Stimulated activated CD8-positive, alpha-beta memory T cell treated with anti-CD3 and anti-CD28 coated beads, Interleukin-2, amount 100 ng/mL, for 1 hour (primary cell): ENCODE measurements around the gene SCN8A.
"Not testable (repeated sequence)": the region's sequence is repeated elsewhere in the genome, so short reads cannot be mapped to it uniquely, and the experiment has no call there.

Experiments used
- DNase-seq, 2 donors: peaks; one replicate each; pipeline ENCODE4 v3.0.0-alpha.2; 2020; ENCODE audit warnings: low read depth in 2 of 2

Gene SCN8A

DNA sequence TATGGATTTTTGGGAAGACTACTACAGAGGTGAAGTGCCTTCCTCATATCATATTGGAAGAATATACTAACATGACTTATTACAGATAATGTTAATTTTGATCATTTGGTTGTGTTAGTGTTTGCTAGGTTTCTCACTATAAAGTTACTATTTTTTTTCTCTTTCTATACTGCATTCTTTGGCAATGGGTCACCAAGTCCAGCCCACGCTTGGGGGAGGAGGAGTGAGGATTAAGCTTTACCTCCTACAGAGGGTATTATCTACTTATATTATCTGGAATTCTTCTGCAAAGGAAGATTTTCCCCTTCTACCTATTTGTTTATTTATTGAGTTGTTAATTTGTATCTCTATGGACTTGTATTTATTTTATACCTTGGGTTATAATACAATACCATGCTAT is 31.5 kb downstream of the SCN8A start:
- DNase-seq: no peak

- no peak for DNase-seq
Measured at GRCh38 chr12:51625370-51625769, 34.3 kb downstream of the SCN8A start.

- no peak for DNase-seq
Measured at GRCh38 chr12:51626115-51626514, 35.1 kb downstream of the SCN8A start.

GRCh38 chr12:51626629-51627028 is 35.6 kb downstream of the SCN8A start:
- DNase-seq: no peak

- DNase-seq: no peak
Measured at GRCh38 chr12:51630256-51630880, 39.3 kb downstream of the SCN8A start.

- DNase-seq: no peak
Measured at GRCh38 chr12:51630986-51631385, 40.0 kb downstream of the SCN8A start.

- no peak for DNase-seq
Measured at GRCh38 chr12:51631591-51631990, 40.6 kb downstream of the SCN8A start.

- DNase-seq: no peak
Measured at GRCh38 chr12:51632623-51633022, 41.6 kb downstream of the SCN8A start.

GRCh38 chr12:51635346-51635745 is 44.3 kb downstream of the SCN8A start:
- no peak for DNase-seq

- DNase-seq: no peak
Measured at GRCh38 chr12:51636581-51636980, 45.5 kb downstream of the SCN8A start.

GRCh38 chr12:51636986-51637385 is 46.0 kb downstream of the SCN8A start:
- no peak for DNase-seq

DNA sequence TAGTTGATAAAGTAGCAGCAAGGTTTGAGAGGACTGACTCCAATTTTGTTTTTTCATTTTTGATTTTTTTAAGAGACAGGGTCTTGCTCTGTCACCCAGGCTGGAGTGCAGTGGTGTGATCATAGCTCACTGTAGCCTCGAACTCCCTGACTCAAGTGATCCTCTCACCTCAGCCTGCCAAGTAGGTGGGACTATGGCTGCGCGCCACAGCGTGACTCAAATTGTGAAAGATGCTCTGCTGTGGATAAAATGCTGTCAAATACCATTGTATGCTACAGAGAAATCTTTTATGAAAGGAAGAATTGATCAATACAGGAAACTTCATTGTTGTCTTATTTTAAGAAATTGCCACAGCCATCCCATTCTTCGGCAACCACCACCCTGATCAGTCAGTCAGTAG is 48.3 kb downstream of the SCN8A start:
- DNase-seq: no peak

GRCh38 chr12:51642286-51642685 is 51.3 kb downstream of the SCN8A start:
- no peak for DNase-seq

DNA sequence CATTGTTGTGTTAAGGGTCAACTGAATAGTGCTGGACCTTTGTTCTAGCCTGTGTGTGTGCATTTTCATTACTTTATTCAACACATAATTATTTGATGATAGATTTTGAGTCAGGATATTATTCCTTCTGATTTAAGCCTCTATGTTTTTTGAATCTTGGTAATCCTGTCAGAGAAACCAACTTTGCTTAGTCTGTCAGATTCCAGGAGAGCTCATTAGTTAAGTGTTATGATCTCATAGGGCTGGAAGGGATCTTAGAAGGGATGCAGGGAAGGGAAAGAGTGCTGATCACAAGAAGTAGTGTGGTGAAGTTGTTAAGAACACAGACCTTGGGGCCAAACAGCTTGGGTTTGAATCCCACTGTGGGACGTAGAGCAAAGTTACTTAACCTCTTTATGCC is 52.9 kb downstream of the SCN8A start:
- no peak for DNase-seq

GRCh38 chr12:51644691-51645090 is 53.7 kb downstream of the SCN8A start:
- not testable (repeated sequence) for DNase-seq

DNA sequence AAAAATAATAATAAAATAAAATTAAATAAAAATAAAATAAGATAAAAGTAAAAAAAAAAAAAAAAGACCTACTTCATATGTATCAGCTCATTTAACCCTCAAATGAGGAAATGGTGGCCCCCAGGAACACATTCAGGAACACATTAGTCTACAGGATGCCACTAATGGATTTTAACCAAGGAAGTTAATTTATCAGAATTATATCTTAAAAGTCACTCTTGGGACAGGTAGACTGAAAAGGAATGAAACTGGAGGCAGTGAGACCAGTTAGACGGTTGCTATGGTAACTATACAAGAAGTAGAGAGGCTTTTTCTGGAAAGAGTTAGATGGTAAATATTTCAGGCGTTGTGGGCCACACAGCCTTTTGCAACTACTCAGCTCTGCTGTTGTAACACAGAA is 54.9 kb downstream of the SCN8A start:
- DNase-seq: no peak

DNA sequence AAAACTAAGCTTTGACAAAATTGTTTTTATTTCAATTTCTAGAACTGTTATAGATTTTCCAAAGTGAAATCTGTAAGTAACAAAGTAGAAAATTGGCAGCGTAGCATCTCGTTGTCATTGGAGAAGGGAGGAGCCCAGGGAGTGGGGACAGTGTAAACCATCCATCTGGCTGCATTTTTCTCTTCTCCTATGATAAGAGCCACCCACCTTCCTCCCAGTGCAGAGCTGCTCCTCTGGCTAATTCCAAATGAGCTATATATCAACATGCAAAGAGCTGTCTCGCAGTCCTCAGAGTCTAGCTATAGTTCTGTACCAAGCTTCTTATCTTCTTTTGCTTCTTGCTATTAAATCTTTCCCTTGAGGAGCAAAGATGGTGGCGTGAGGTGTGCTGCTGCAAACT is 56.6 kb downstream of the SCN8A start:
- no peak for DNase-seq

DNA sequence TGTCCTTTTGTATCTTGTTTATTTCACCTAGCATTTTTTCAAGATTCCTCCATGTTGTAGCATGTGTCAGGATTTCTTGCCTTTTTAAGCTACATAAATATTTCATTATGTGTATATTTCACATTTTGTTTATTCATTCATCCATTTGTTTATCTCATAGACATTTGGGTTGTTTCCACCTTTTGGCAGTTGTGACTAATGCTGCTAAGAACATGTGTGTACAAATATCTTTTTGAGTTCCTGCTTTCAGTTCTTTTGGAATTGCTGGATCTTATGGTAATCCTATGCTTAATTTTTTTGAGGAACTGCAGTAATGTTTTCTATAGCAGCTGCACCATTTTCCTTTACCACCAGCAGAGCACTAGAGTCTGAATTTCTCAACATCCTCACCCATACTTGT is 62.4 kb downstream of the SCN8A start:
- DNase-seq: no peak

DNA sequence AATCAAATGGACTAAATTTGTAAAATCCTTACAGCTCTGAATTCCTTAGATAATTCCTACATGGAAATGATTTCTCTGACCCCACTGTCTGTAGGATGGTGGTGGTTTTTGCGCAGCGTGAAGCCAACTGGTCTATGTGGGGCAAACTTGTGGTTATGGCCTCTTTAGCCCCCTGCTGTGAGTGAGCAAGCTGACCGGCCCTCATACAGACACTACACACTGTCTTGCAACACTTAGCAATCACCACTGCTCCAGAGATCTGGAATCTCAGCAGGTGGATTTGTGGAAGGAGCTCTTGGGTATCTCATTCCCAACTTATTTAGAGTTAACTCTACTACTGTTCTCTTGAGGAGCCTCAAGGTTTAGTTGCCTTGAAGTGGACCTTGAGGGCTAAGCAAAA is 70.2 kb downstream of the SCN8A start:
- no peak for DNase-seq

DNA sequence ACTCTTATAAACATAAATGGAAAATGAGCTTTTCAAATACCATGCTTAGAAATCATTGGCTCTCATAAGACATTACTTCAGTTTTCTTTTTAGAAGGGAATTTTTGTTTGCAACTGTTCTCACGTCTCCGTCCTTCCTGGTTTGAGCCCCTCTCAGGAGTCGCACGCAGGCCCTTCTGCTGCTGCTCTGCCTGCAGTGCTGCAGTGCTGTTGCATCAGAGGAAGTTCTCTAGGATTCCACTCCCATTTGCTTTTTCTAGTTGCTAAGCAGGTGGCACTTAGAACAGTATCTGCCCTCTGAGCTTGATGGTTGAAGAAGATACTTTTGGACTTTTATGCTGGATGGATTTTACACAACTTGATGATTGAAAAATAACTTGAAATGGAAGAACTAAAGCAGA is 70.8 kb downstream of the SCN8A start:
- DNase-seq: no peak

GRCh38 chr12:51662728-51663154 is 71.7 kb downstream of the SCN8A start:
- DNase-seq: no peak

DNA sequence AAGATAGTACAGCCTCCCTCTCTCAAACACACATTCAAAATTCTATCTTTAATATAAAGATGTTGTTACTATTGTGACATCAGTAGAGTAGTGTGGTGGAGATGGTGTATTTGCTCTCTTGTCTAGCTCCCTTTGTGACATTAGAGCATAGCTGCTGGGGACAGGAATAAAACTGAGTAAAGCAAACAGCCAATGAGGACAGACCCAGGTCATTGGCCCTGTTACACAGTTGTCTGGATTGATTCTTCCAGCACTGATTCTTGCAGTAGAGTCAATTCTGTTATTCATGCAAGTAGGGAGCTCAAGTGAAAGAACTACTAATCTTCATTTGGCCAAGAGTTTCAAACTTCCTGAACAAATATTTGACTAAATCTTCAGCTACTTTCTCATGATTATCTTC is 72.4 kb downstream of the SCN8A start:
- DNase-seq: no peak

DNA sequence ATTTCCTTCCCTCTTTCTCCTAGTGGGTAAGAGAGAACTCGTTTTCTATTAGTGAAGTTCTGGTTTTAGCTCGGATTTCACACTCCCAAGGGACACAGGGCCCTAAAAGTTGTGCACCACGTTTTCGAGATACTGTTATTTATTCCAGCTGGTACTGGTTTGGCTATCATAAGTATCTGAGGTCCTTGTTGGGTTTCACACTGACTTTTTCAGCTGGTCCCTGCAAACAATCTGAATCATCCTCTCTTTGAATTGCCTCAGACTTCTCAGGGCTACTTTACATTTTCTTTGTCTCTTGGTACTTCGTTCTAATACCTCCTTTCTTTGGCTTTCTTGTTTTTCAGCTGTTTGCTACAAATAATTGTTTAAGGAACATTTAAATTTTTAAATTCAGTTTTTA is 75.7 kb downstream of the SCN8A start:
- no peak for DNase-seq

DNA sequence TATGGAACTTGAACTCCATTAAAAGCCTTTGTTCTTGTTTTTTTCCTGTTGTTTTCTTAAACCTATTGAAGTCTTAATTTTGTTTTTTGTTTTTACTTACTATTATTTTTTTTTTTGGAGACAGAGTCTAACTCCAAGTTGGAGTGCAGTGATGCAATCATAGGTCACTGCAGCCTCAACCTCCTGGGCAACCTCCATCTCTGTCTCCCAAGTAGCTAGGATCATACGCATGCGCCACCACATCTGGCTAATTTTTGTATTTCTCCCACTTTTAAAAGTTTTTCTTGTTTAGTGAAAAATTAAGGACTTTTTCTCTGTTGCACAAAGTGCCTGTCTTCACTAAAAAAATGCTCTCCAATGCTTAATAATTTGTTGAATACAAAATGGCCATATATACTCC is 76.2 kb downstream of the SCN8A start:
- DNase-seq: no peak
